ENCODE data around the gene KCNK1. TPM values are rescaled to one million over a fixed set of nuclear protein-coding genes. Genes with fewer than 3 reads are reported as not detected.

The KCNK1 gene
- total RNA-seq, 1 experiment from 2014 or later: 0.13 TPM

- ATAC-seq (no peak), DNase-seq (ENCODE audit: low read depth, low spot score) (no peak)
- BruUV-seq (replicated peaks): no TSS peak
- Histone ChIP-seq H3K4me3 (ENCODE audit: low read depth in 2 of 2, low read length in 2 of 2) (no peak overlapping the region), H3K27ac (ENCODE audit: low read length) (no peak overlapping the region), H3K36me3 (ENCODE audit: control insufficient read depth, insufficient read depth, low read length) (no peaks in the 10 kb centered on the region), H3K9me3 (ENCODE audit: control insufficient read depth, insufficient read depth, low read depth, low read length) (no peaks in the 10 kb centered on the region), H3K4me1 (ENCODE audit: control insufficient read depth, insufficient read depth, low read length) (no peaks in the 10 kb centered on the region), H3K27me3 (ENCODE audit: control insufficient read depth, insufficient read depth, low read length) (peaks cover 2% of the 10 kb centered on the region)
- in situ Hi-C loops (cut with HindIII; ENCODE audit: low pct_unique_long_range_greater_than_20kb, low sequenced_read_pairs): no loop called here
- intact Hi-C loops (cut with micrococcal nuclease; ENCODE audit: unreplicated experiment): no loop called here
- ChIA-PET CTCF (no interaction called here), POLR2A (no interaction called here)
- no peak for TF ChIP-seq CTCF (IDR thresholded peaks at IDR 0.05)
- no peak for TF ChIP-seq TCF7L2 (IDR thresholded peaks at IDR 0.05; ENCODE audit: low read depth, low read length)
- TF ChIP-seq POLR2AphosphoS5 (IDR thresholded peaks at IDR 0.05; ENCODE audit: low read depth, low read length): no peak
- no peak for TF ChIP-seq SIN3A (IDR thresholded peaks at IDR 0.05; ENCODE audit: borderline replicate concordance, insufficient read depth, low read depth, low read length)
- no peak for TF ChIP-seq REST (IDR thresholded peaks at IDR 0.05; ENCODE audit: insufficient read depth in 1 of 2, low read depth in 2 of 2, low read length in 1 of 2)
Observed at GRCh38 chr1:233710031-233710430, 96.1 kb downstream of the KCNK1 start.

GRCh38 chr1:233710507-233710906 is 96.6 kb downstream of the KCNK1 start:
- peaks cover 5% of the 10 kb centered on the region for H3K27me3 ChIP-seq (ENCODE audit: control insufficient read depth, insufficient read depth, low read length)
- TF ChIP-seq SIN3A (IDR thresholded peaks at IDR 0.05; ENCODE audit: borderline replicate concordance, insufficient read depth, low read depth, low read length) (no peak), REST (IDR thresholded peaks at IDR 0.05; ENCODE audit: insufficient read depth in 1 of 2, low read depth in 2 of 2, low read length in 1 of 2) (no peak), POLR2AphosphoS5 (IDR thresholded peaks at IDR 0.05; ENCODE audit: low read depth, low read length) (no peak), TCF7L2 (IDR thresholded peaks at IDR 0.05; ENCODE audit: low read depth, low read length) (no peak), CTCF (IDR thresholded peaks at IDR 0.05) (no peak)
- BruUV-seq (replicated peaks): no TSS peak
- H3K36me3 ChIP-seq (ENCODE audit: control insufficient read depth, insufficient read depth, low read length): no peaks in the 10 kb centered on the region
- ChIA-PET CTCF (no interaction called here), POLR2A (no interaction called here)
- no peak overlapping the region for H3K4me3 ChIP-seq (ENCODE audit: low read depth in 2 of 2, low read length in 2 of 2)
- DNase-seq (ENCODE audit: low read depth, low spot score) (no peak), ATAC-seq (no peak)
- no peaks in the 10 kb centered on the region for H3K9me3 ChIP-seq (ENCODE audit: control insufficient read depth, insufficient read depth, low read depth, low read length)
- intact Hi-C loops (cut with micrococcal nuclease; ENCODE audit: unreplicated experiment) (no loop called here), in situ Hi-C loops (cut with HindIII; ENCODE audit: low pct_unique_long_range_greater_than_20kb, low sequenced_read_pairs) (no loop called here)
- no peak overlapping the region for H3K27ac ChIP-seq (ENCODE audit: low read length)
- no peaks in the 10 kb centered on the region for H3K4me1 ChIP-seq (ENCODE audit: control insufficient read depth, insufficient read depth, low read length)

All from Panc1 (cell line).